SK-N-SH treated with all-trans-retinoic acid at 6 μM for 48 hours (cell line): ENCODE data around the gene CORO7.
"Not testable (repeated sequence)": the region's sequence is repeated elsewhere in the genome, so short reads cannot be mapped to it uniquely, and the experiment has no call there.

ENCODE experiments used
- ATAC-seq: fragments of 200-7000 bp; cut with Tn5 transposase; 3 replicates; pipeline ENCODE4 v1.9.1; 2020; ENCODE audit warnings: mild to moderate bottlenecking, moderate library complexity
- ARNTL ChIP-seq: fragments of 450-650 bp; formaldehyde crosslinking; IDR thresholded peaks from 2 replicates; pipeline ENCODE4 v1.5.0; 2020; ENCODE audit warnings: low read depth, mild to moderate bottlenecking, moderate library complexity, borderline replicate concordance
- CSDC2 ChIP-seq: fragments of 250-450 bp; sonication (Bioruptor Pico); IDR thresholded peaks from 2 replicates; pipeline ENCODE4 v1.5.0; 2020; ENCODE audit warnings: mild to moderate bottlenecking, moderate library complexity
- ESRRG ChIP-seq: fragments of 250-450 bp; sonication (Bioruptor Pico); IDR thresholded peaks from 2 replicates; pipeline ENCODE4 v1.6.1; 2021; ENCODE audit warnings: mild to moderate bottlenecking
- GLIS3 ChIP-seq: fragments of 250-450 bp; sonication (Bioruptor Pico); IDR thresholded peaks from 2 replicates; pipeline ENCODE4 v1.5.0; 2020; ENCODE audit warnings: mild to moderate bottlenecking, moderate library complexity
- ISL1 ChIP-seq: fragments of 250-450 bp; sonication (Bioruptor Pico); IDR thresholded peaks from 2 replicates; pipeline ENCODE4 v2.1.2; 2022; ENCODE audit warnings: mild to moderate bottlenecking, moderate library complexity
- OSR1 ChIP-seq: fragments of 250-450 bp; sonication (Bioruptor Pico); IDR thresholded peaks from 2 replicates; pipeline ENCODE4 v1.8.0; 2022; ENCODE audit warnings: moderate library complexity, mild to moderate bottlenecking, inconsistent platforms
- PATZ1 ChIP-seq: fragments of 250-450 bp; sonication (Bioruptor Pico); IDR thresholded peaks from 2 replicates; pipeline ENCODE4 v1.8.0; 2020; ENCODE audit warnings: mild to moderate bottlenecking, moderate library complexity, borderline replicate concordance
- POU6F1 ChIP-seq: fragments of 250-450 bp; sonication (Bioruptor Pico); IDR thresholded peaks from 2 replicates; pipeline ENCODE4 v1.8.0; 2021; ENCODE audit warnings: low read depth, mild to moderate bottlenecking, moderate library complexity, borderline replicate concordance
- PPARA ChIP-seq: fragments of 250-450 bp; sonication (Bioruptor Pico); IDR thresholded peaks from 2 replicates; pipeline ENCODE4 v1.5.0; 2020; ENCODE audit warnings: mild to moderate bottlenecking, borderline replicate concordance
- RARB ChIP-seq: fragments of 250-450 bp; sonication (Bioruptor Pico); IDR thresholded peaks from 2 replicates; pipeline ENCODE4 v1.8.0; 2021; ENCODE audit warnings: mild to moderate bottlenecking, moderate library complexity
- SNAI2 ChIP-seq: fragments of 250-450 bp; sonication (Bioruptor Pico); IDR thresholded peaks from 2 replicates; pipeline ENCODE4 v1.5.0; 2020; ENCODE audit warnings: mild to moderate bottlenecking, moderate library complexity
- TCF4 ChIP-seq: fragments of 250-450 bp; sonication (Bioruptor Pico); IDR thresholded peaks from 2 replicates; pipeline ENCODE4 v1.8.0; 2021; ENCODE audit warnings: mild to moderate bottlenecking, moderate library complexity, borderline replicate concordance
- TOX ChIP-seq: fragments of 250-450 bp; sonication (Bioruptor Pico); IDR thresholded peaks from 2 replicates; pipeline ENCODE4 v1.8.0; 2021; ENCODE audit warnings: mild to moderate bottlenecking, moderate library complexity, borderline replicate concordance
- TSHZ2 ChIP-seq: fragments of 250-450 bp; sonication (Bioruptor Pico); IDR thresholded peaks from 2 replicates; pipeline ENCODE4 v1.5.0; 2020; ENCODE audit warnings: mild to moderate bottlenecking, moderate library complexity
- ZC3H10 ChIP-seq: fragments of 250-450 bp; sonication (Bioruptor Pico); IDR thresholded peaks from 2 replicates; pipeline ENCODE4 v1.5.1; 2021; ENCODE audit warnings: mild to moderate bottlenecking, moderate library complexity
- ZFP3 ChIP-seq: fragments of 250-450 bp; sonication (Bioruptor Pico); IDR thresholded peaks from 2 replicates; pipeline ENCODE4 v1.5.0; 2020; ENCODE audit warnings: mild to moderate bottlenecking, moderate library complexity
- ZNF565 ChIP-seq: fragments of 450-650 bp; formaldehyde crosslinking; conservative IDR thresholded peaks from 2 replicates; pipeline ENCODE4 v1.5.0; 2020; ENCODE audit warnings: low read depth, mild to moderate bottlenecking, moderate library complexity
- ZNF70 ChIP-seq: fragments of 450-650 bp; formaldehyde crosslinking; IDR thresholded peaks from 2 replicates; pipeline ENCODE4 v1.5.0; 2020; ENCODE audit warnings: mild to moderate bottlenecking, moderate library complexity
- ZNF8 ChIP-seq: fragments of 450-650 bp; formaldehyde crosslinking; IDR thresholded peaks from 2 replicates; pipeline ENCODE4 v1.5.0; 2020; ENCODE audit warnings: mild to moderate bottlenecking, moderate library complexity

Gene CORO7

GRCh38 chr16:4334724-4335495 lies 81.5 kb downstream of the CORO7 start:
- no peak for ATAC-seq
- TF ChIP-seq CSDC2 (CRISPR knock-in tag) (no peak), ZC3H10 (CRISPR knock-in tag) (no peak), POU6F1 (CRISPR knock-in tag) (no peak), ARNTL (CRISPR knock-in tag) (no peak), OSR1 (CRISPR knock-in tag) (no peak), ZFP3 (CRISPR knock-in tag) (no peak), PATZ1 (CRISPR knock-in tag) (no peak), SNAI2 (CRISPR knock-in tag) (no peak), TOX (CRISPR knock-in tag) (no peak)

- not testable (repeated sequence) for ATAC-seq
These were observed 82.7 kb downstream of the CORO7 start for GRCh38 chr16:4333714-4334113.

GRCh38 chr16:4333308-4333638 lies 83.1 kb downstream of the CORO7 start:
- TF ChIP-seq ZNF565 (CRISPR knock-in tag) (no peak), ESRRG (CRISPR knock-in tag) (no peak), ZC3H10 (CRISPR knock-in tag) (no peak), ARNTL (CRISPR knock-in tag) (no peak), TCF4 (CRISPR knock-in tag) (no peak), ZNF8 (no peak), ISL1 (CRISPR knock-in tag) (no peak), RARB (CRISPR knock-in tag) (no peak)
- ATAC-seq = no peak

- TF ChIP-seq TOX (CRISPR knock-in tag) (no peak), PPARA (no peak), ZNF565 (CRISPR knock-in tag) (no peak), ARNTL (CRISPR knock-in tag) (no peak), ZC3H10 (CRISPR knock-in tag) (no peak), ZNF70 (CRISPR knock-in tag) (no peak), GLIS3 (CRISPR knock-in tag) (no peak), PATZ1 (CRISPR knock-in tag) (no peak), RARB (CRISPR knock-in tag) (no peak)
- ATAC-seq = no peak
These were observed 83.6 kb downstream of the CORO7 start for GRCh38 chr16:4332623-4333307.

- no peak for ATAC-seq
- TF ChIP-seq GLIS3 (CRISPR knock-in tag) = no peak
- no peak for TF ChIP-seq RARB (CRISPR knock-in tag)
- no peak for TF ChIP-seq ESRRG (CRISPR knock-in tag)
- no peak for TF ChIP-seq ISL1 (CRISPR knock-in tag)
- no peak for TF ChIP-seq TSHZ2 (CRISPR knock-in tag)
- TF ChIP-seq ARNTL (CRISPR knock-in tag) = no peak
- TF ChIP-seq SNAI2 (CRISPR knock-in tag) = no peak
These were observed 84.3 kb downstream of the CORO7 start for GRCh38 chr16:4332083-4332482.
